HG03432 (cell line): ENCODE data around the gene IL18R1.
"Not testable (repeated sequence)": the region's sequence is repeated elsewhere in the genome, so short reads cannot be mapped to it uniquely, and the experiment has no call there.

Experiments used
- ATAC-seq: cut with Tn5 transposase; IDR thresholded peaks from one replicate; pipeline ENCODE4 v1.9.1; 2021; ENCODE audit warnings: mild to moderate bottlenecking, moderate library complexity; ENCODE audit not compliant: unreplicated experiment

The IL18R1 gene

GRCh38 chr2:102355526-102356380 is at the start of gene IL18R1:
Gene IL18R1 (plus strand): TSS chr2:102355796. CDS start chr2:102362661, 6,865 bp downstream.
- peak; percentile 95 for ATAC-seq

GRCh38 chr2:102306125-102306524 is 49.5 kb upstream of the IL18R1 start:
- ATAC-seq = no peak

- ATAC-seq = no peak
Observed at GRCh38 chr2:102310964-102311640, 44.5 kb upstream of the IL18R1 start, which contains the start of gene IL1RL1. Gene IL1RL1 (plus strand): TSS chr2:102311563. CDS start chr2:102338265, 26,702 bp downstream.

- no peak for ATAC-seq
Observed at GRCh38 chr2:102313025-102313424, 42.6 kb upstream of the IL18R1 start.

- no peak for ATAC-seq
Observed at GRCh38 chr2:102313471-102313870, 42.1 kb upstream of the IL18R1 start.

GRCh38 chr2:102313950-102314349 is 41.6 kb upstream of the IL18R1 start:
- ATAC-seq = no peak

- ATAC-seq = no peak
Observed at GRCh38 chr2:102315921-102316320, 39.7 kb upstream of the IL18R1 start.

GRCh38 chr2:102317715-102318114 is 37.9 kb upstream of the IL18R1 start:
- ATAC-seq = no peak

GRCh38 chr2:102318437-102318836 is 37.2 kb upstream of the IL18R1 start:
- ATAC-seq = no peak

GRCh38 chr2:102321941-102322719 is 33.5 kb upstream of the IL18R1 start:
- no peak for ATAC-seq

GRCh38 chr2:102324914-102325313 is 30.7 kb upstream of the IL18R1 start:
- not testable (repeated sequence) for ATAC-seq

- ATAC-seq = no peak
Observed at GRCh38 chr2:102331311-102331980, 24.1 kb upstream of the IL18R1 start.

- no peak for ATAC-seq
Observed at GRCh38 chr2:102334486-102334885, 21.1 kb upstream of the IL18R1 start.

- ATAC-seq = no peak
Observed at GRCh38 chr2:102335871-102336366, 19.7 kb upstream of the IL18R1 start.

- ATAC-seq = no peak
Observed at GRCh38 chr2:102336502-102336945, 19.1 kb upstream of the IL18R1 start.

GRCh38 chr2:102337012-102337411 is 18.6 kb upstream of the IL18R1 start:
- no peak for ATAC-seq

- ATAC-seq = no peak
Observed at GRCh38 chr2:102337481-102338386, 17.9 kb upstream of the IL18R1 start.

- ATAC-seq = no peak
Observed at GRCh38 chr2:102340778-102341177, 14.8 kb upstream of the IL18R1 start.

GRCh38 chr2:102342888-102343287 is 12.7 kb upstream of the IL18R1 start:
- ATAC-seq = no peak
